ENCODE results near the gene NCAPD2.
A peak's percentile ranks its signal among the peaks of the same experiment; 100 is the strongest.

NCAPD2 gene

GRCh38 chr12:6493497-6494257 is at the start of gene NCAPD2:
Gene NCAPD2, plus strand, starts transcription at chr12:6494102. Its CDS starts 997 bp downstream, at chr12:6495099.
- DNase-seq: peak; percentile 96

DNA sequence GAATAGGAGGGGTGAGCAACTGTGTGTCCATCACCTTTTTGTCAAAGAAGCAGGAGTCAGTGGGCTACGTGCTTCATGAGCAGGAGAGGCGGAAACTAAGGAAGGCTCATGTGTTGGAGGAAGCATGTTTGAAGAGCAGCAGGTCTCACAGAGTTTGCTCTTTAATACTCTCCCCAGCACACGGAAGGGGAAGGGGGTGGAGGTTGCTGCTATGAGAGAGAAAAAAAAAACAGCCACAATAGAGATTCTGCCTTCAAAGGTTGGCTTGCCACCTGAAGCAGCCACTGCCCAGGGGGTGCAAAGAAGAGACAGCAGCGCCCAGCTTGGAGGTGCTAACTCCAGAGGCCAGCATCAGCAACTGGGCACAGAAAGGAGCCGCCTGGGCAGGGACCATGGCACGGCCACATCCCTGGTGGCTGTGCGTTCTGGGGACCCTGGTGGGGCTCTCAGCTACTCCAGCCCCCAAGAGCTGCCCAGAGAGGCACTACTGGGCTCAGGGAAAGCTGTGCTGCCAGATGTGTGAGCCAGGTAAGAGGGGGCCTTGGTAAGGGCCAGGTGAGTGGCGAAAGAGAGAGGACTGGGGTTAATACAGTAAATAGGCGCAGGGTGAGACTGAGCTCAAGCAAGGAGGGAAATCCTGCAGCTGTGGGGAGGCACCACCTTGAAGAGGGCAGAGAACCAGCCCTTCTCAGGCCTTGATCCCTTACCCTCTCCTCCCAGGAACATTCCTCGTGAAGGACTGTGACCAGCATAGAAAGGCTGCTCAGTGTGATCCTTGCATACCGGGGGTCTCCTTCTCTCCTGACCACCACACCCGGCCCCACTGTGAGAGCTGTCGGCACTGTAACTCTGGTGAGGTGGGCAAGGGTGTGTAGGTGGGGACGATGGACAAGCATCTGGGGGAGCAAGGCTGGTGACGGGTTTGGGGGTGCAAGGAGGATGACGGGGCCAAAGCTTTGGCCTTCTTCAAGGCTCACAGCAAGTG is 48.9 kb upstream of the NCAPD2 start, which contains the start of gene CD27:
TSS of gene CD27 (plus strand) at position 252 of the 985 bp plus-strand sequence. CDS start at position 393, 141 bp downstream.
- DNase-seq: peak; percentile 50

- no peak for DNase-seq
These were observed 43.6 kb upstream of the NCAPD2 start for GRCh38 chr12:6450091-6450868.

- no peak for DNase-seq
These were observed 43.0 kb upstream of the NCAPD2 start for GRCh38 chr12:6450869-6451347.

GRCh38 chr12:6451348-6452244 is 42.3 kb upstream of the NCAPD2 start, which contains the start of gene TAPBPL:
Gene TAPBPL, plus strand, starts transcription at chr12:6452042. Its CDS starts 207 bp downstream, at chr12:6452249.
- DNase-seq: peak; percentile 90

- DNase-seq: no peak
These were observed 41.5 kb upstream of the NCAPD2 start for GRCh38 chr12:6452245-6452943.

DNA sequence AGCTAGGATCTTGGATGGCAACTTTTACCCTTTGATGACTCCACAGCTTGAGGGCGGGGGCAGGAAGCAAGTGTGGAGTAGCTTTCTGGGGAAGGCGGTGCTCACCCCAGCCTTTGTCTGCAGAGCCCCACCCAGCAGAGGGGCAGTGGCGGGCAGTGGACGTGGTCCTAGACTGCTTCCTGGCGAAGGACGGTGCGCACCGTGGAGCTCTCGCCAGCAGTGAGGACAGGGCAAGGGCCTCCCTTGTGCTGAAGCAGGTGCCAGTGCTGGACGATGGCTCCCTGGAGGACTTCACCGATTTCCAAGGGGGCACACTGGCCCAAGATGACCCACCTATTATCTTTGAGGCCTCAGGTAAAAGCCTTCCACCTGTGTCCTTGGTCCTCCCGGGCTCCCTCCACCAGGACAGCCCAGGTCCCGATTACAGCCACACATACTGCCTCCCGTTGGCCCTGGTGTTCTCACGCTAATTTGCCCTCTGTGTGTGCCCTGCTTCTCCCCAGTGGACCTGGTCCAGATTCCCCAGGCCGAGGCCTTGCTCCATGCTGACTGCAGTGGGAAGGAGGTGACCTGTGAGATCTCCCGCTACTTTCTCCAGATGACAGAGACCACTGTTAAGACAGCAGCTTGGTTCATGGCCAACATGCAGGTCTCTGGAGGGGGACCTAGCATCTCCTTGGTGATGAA is 40.8 kb upstream of the NCAPD2 start:
- DNase-seq: peak; percentile 37

DNA sequence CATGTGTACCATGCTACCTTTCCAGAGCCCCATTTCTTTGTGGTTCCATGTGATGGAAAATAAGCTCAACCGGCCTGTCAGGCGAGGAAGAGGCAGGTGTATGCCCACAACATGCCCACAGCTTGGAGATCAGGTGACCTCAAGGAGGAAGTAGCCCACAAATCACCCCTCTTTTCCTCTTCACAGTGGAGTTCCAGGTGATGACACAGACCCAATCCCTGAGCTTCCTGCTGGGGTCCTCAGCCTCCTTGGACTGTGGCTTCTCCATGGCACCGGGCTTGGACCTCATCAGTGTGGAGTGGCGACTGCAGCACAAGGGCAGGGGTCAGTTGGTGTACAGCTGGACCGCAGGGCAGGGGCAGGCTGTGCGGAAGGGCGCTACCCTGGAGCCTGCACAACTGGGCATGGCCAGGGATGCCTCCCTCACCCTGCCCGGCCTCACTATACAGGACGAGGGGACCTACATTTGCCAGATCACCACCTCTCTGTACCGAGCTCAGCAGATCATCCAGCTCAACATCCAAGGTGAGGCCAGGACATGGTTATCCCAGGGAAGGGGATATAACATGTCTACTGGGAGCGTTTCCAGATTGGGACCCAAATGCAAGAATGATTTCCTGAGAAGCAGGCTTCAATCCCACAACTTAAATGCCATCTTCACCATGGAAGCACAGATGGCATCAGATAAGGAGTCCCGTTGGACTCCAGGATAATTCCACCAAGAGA is 36.5 kb upstream of the NCAPD2 start:
- DNase-seq: no peak

GRCh38 chr12:6458281-6459003 is 35.5 kb upstream of the NCAPD2 start:
- no peak for DNase-seq

DNA sequence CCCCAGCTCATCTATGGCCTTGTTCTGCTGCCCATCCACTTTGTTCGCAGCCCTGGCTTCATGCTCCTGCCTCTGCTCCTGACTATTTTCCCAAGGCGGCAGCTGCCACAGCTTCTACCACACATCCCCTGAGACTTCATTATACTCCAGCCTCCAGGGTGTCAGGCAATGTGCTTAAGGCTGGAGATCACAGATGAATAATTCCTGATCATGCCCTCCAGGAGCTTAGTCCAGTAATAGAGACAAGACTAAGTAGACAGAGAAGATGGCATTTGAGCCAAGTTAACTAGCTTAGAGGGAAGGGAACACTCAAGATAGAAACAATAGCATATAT is 34.9 kb upstream of the NCAPD2 start:
- DNase-seq: no peak

DNA sequence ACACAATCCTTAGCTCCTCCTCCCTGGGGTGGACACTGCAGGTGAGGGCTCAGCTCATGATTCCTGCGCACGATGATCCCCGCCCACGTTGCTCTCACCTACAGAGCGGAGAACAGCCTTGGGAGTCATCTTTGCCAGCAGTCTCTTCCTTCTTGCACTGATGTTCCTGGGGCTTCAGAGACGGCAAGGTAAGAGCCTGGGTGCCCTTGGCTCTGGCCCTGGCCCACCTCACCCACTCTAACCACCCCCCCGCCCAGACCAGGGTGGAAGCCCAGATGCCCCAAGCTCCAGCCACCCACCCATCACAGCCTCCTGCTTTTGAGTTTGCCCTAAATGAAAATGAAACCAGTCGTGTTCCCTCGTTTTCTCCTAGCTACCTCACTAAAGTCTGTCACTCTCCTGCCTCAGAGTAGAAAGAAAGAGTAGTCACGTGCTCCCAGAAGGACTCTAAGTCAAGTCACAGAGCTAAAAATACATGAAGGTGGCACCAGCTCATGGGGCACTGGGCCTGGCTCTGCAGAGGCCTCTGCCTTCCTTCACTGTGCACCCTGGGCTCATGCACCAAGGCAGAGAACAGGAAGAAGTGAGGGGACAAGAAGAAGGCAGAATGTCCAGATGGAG is 33.0 kb upstream of the NCAPD2 start:
- DNase-seq: peak; percentile 68

GRCh38 chr12:6461401-6462233 is 32.3 kb upstream of the NCAPD2 start:
- peak; percentile 87 for DNase-seq

- DNase-seq: no peak
These were observed 31.5 kb upstream of the NCAPD2 start for GRCh38 chr12:6462234-6462995.

- peak; percentile 44 for DNase-seq
These were observed 30.7 kb upstream of the NCAPD2 start for GRCh38 chr12:6463216-6463615.

DNA sequence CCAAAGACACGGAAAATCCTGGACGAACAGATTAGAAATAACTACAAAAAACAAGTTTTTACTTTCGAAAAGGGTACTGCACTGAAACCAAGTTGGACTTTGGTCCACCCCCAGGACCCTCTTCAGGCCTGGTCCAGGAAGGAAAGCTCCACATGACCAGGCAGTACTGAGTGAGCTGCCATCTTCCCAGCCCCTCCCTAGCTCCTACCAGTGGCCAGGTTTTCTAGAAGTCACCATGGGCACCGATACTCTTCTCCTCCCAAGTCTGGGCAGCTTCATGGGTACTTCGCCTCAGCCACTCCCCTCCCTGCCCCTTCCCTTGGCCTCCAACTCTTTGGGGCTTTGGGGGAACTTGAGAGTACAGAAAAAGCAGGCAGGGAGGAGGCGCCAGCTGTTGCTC is 30.0 kb upstream of the NCAPD2 start:
- no peak for DNase-seq

DNA sequence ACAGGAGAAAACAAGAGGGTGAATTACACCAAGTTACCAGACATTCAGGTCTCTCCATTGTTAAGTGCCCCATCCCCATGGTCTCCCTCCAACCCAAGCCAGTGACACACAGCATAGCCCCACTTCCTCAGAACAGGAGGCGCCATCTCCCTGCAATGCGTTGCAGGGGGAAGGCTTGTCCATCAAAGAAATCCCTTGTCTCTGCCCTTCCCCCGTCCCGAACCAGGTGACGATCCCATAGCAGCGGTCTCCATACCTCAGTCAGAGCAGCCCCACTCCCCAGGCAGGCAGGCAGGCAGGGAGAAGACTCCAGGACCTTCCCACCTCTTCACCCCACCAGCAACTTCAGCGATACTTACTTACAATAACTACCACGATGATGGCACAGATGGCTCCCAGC is 29.4 kb upstream of the NCAPD2 start:
- no peak for DNase-seq

Measured in CD4-positive, alpha-beta T cell treated with Interleukin-21 for 1 hour (primary cell).